Testis (tissue), 3 donors: ENCODE results near the gene PCDHGB1. TPM values are rescaled to one million over a fixed set of nuclear protein-coding genes. Genes with fewer than 3 reads are reported as not detected.

Experiments used
- DNase-seq: peaks from one replicate; pipeline ENCODE4 v3.0.0-alpha.2; 2019
- H3K27ac ChIP-seq, 2 donors: fragments of 200-600 bp; sonication (generic); one replicate each; pipeline ENCODE4 v1.5.1; 2019
- H3K27me3 ChIP-seq: fragments of 200-600 bp; sonication (generic); one replicate; pipeline ENCODE4 v1.5.1; 2019
- H3K36me3 ChIP-seq: fragments of 200-600 bp; sonication (generic); one replicate; pipeline ENCODE4 v1.5.1; 2017; ENCODE audit warnings: low read depth; ENCODE audit errors: missing control alignments
- H3K4me1 ChIP-seq: fragments of 200-600 bp; sonication (generic); one replicate; pipeline ENCODE4 v1.5.1; 2019
- H3K4me3 ChIP-seq, 2 donors: fragments of 200-600 bp; sonication (generic); one replicate each; pipeline ENCODE4 v1.5.1; 2017 to 2019
- H3K9me3 ChIP-seq: fragments of 200-600 bp; sonication (generic); one replicate; pipeline ENCODE4 v1.5.1; 2017
- POLR2A ChIP-seq: fragments of 450-650 bp; IDR thresholded peaks from one replicate; pipeline ENCODE4 v1.6.1; 2017; ENCODE audit warnings: antibody characterized with exemption, mild to moderate bottlenecking, moderate library complexity
- WGBS, 2 donors: methylation state at CpG; one replicate each; pipeline ENCODE4 v1.1.5; 2018; 5-methylcytosine and 5-hydroxymethylcytosine counted together
- intact Hi-C: fragments of 100-400 bp; cut with DNase I; formaldehyde crosslinking; loops from one replicate; pipeline ENCODE4 v1.15.1; 2023; ENCODE audit warnings: low total_unique reads
- polyA plus RNA-seq: library from polyadenylated mRNA; stranded (reverse); fragments of 350-450 nt; fragmentation: Illumina TruSeq; extraction: RNeasy Lipid Tissue Mini Kit (QIAGEN cat#74804); gene quantifications from one replicate; pipeline ENCODE4 v1.2.3, GENCODE V29; 2014; ENCODE audit warnings: low read depth, low replicate concordance; ENCODE audit not compliant: insufficient read depth
- total RNA-seq, 2 donors: library from RNA; depleted of rRNA; stranded (reverse); fragments of >200 nt; gene quantifications; one replicate each; pipeline ENCODE4 v1.2.3, GENCODE V29; 2016
- TF ChIP-seq, protein P1 (sequence below), 3 experiments: fragments of 450-650 bp in 2 of 3; fragments of 200-600 bp in 1 of 3; sonication (generic) in 1 of 3; IDR thresholded peaks; one replicate each; pipeline ENCODE4 v1.5.1; 2016 to 2019; ENCODE audit warnings: antibody characterized with exemption in 3 of 3, mild to moderate bottlenecking in 2 of 3, moderate library complexity in 1 of 3

PCDHGB1 gene
- total and polyA plus RNA-seq, 3 donors from 2014 or later: 0.92 to 16.4 (median 12.5) TPM

DNA sequence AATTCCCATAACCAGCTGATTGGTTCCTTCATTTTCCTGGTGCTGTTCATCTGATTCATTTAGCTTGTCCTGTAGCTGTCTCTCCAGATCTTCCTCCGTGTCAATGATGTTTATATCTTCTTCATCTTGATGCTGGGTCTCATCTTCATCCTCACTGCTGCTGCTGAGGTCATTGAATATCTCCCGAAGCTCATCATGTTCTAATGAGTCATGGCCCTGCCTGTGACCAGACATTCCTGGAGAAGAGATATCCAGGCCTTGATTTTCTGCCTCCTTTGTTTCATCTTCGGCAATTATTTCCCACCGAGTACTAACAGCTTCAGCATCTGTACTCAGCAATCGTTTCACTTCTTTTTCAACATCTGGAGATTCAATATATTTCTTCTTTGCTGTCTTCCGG lies 30.7 kb upstream of the PCDHGB1 start:
- Histone ChIP-seq H3K27ac (peak overlapping the region; percentile 97 to 99), H3K27me3 (no peaks in the 10 kb centered on the region), H3K4me3 (peak overlapping the region; percentile 84 to 91), H3K4me1 (no peaks in the 10 kb centered on the region), H3K36me3 (no peaks in the 10 kb centered on the region), H3K9me3 (no peaks in the 10 kb centered on the region)
- 53 to 61% methylated on average over 6 of the region's 6 CpGs for WGBS, 2 donors
- no peak for TF ChIP-seq POLR2A
- TF ChIP-seq, protein P1, sequence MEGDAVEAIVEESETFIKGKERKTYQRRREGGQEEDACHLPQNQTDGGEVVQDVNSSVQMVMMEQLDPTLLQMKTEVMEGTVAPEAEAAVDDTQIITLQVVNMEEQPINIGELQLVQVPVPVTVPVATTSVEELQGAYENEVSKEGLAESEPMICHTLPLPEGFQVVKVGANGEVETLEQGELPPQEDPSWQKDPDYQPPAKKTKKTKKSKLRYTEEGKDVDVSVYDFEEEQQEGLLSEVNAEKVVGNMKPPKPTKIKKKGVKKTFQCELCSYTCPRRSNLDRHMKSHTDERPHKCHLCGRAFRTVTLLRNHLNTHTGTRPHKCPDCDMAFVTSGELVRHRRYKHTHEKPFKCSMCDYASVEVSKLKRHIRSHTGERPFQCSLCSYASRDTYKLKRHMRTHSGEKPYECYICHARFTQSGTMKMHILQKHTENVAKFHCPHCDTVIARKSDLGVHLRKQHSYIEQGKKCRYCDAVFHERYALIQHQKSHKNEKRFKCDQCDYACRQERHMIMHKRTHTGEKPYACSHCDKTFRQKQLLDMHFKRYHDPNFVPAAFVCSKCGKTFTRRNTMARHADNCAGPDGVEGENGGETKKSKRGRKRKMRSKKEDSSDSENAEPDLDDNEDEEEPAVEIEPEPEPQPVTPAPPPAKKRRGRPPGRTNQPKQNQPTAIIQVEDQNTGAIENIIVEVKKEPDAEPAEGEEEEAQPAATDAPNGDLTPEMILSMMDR (IDR thresholded peaks at IDR 0.05): no peak
- DNase-seq: no peak
- intact Hi-C loops: no loop called here

DNA sequence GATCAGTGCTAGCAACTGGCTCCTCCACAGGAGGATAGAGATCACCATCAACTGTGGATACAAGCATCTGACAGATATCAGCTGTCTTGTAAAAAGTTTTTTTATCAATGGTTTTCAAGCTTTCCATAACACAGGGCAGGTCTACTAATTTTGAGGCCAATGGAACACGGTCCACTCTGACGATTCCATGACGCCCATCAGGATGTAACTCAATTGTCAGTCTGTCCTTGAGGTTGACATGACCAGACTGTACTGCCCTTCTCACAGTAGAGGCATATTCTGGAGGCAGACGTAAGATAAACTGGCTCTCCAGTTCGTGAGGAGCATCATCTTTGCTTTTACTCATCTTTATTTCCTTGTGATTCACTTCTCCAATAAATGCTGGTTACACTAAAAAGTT lies 30.2 kb upstream of the PCDHGB1 start:
- no peaks in the 10 kb centered on the region for H3K27me3 ChIP-seq
- intact Hi-C loops: no loop called here

DNA sequence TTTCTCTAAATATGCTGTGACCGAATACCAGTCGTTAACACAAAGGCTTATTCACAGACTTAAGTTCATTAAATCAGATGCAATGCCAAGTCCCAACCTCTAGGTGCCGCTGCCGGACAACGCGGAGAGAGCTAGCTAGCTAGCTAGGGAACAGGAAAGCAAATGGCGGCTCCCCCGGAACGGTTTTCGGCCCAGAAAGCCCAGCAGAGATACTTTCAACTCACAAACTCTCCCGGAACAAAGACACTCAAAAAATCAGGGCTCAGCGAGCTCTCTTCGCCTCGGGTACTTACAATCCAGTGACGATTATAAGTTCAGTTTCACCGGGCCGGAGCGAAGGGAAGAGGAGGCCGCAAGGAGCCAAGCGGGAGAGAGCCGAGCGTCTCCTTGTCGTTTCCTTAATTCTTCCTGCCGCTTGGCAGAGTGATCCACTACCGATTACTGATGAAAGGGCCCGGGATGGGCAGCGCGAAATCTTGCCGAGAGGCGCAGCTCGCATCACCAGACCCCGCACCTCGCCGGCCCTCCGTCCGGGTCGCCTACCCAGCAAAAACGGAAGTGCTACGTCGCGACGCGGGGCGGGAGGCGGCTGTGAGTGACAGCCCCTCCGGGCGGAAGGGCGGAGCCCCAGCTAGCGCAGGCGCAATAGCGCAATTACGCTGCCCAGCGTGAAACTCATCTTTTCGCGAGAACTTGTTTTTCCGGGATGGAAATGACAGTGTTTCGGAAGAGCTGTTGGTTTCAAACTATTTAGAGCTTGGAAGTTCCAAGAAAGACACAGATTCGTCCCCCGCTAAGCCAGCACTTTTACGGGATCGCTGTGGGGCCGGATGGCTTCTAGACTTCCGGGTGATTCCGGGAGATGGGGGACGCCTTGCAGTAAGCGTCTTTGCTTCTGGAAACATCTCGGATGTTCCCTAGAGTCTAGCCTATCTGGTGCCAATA lies 29.4 kb upstream of the PCDHGB1 start, which contains the start of gene TAF7:
TAF7 (minus strand) TSS at position 560 of the 945 bp plus-strand sequence. CDS start 740 bp downstream, outside the sequence.
- DNase-seq: peak; percentile 95
- H3K27ac ChIP-seq: peak within 1 kb of the TSS; percentile 97 to 99
- no peaks in the 10 kb centered on the region for H3K27me3 ChIP-seq
- intact Hi-C loops: no loop called here
- TF ChIP-seq POLR2A: peak; percentile 94
- TF ChIP-seq, protein P1 (IDR thresholded peaks at IDR 0.05): peak; percentile 77 to 89 (median 88)
- H3K4me1 ChIP-seq: no peaks in the 10 kb centered on the region
- WGBS, 2 donors: 1 to 2% methylated on average over 33 to 67 of the region's 67 CpGs
- H3K4me3 ChIP-seq: peak within 1 kb of the TSS; percentile 84 to 91
- H3K9me3 ChIP-seq: no peaks in the 10 kb centered on the region
- no peaks in the 10 kb centered on the region for H3K36me3 ChIP-seq

More for the DNA sequence above, 30.2 kb upstream of the PCDHGB1 start:
- H3K36me3 ChIP-seq: no peaks in the 10 kb centered on the region
- no peaks in the 10 kb centered on the region for H3K9me3 ChIP-seq
- H3K4me1 ChIP-seq: no peaks in the 10 kb centered on the region
- WGBS, 2 donors: 39 to 40% methylated on average over 5 of the region's 5 CpGs
- DNase-seq: peak; percentile 52
- peak overlapping the region; percentile 97 to 99 for H3K27ac ChIP-seq
- H3K4me3 ChIP-seq: peak overlapping the region; percentile 84 to 91
- TF ChIP-seq, protein P1 (IDR thresholded peaks at IDR 0.05): no peak
- TF ChIP-seq POLR2A: no peak

DNA sequence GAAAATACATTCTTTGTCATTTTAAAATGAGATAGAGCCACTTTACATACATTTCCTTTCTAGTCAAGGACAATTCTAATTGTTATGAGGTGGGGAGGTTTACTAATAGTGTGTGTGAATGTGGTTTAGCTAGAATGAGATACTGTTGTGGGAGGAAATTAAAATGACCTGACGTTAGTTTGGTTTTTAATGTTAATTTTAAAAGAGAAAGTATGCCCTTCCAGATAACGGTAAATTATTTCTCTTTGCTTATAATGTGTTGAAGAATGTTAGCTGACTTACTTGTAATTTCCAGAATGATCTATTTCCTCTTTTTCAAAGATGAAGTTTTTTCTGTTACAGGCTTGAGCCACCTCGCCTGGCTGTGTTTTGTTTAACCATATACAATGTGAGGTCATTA lies 27.6 kb upstream of the PCDHGB1 start:
- DNase-seq: no peak
- H3K36me3 ChIP-seq: no peaks in the 10 kb centered on the region
- H3K9me3 ChIP-seq: no peaks in the 10 kb centered on the region
- intact Hi-C loops: no loop called here
- no peak overlapping the region for H3K27ac ChIP-seq
- WGBS, 2 donors: 80 to 89% methylated on average over 3 of the region's 3 CpGs
- H3K4me3 ChIP-seq: no peak overlapping the region
- H3K27me3 ChIP-seq: no peaks in the 10 kb centered on the region
- TF ChIP-seq POLR2A: no peak
- TF ChIP-seq, protein P1 (IDR thresholded peaks at IDR 0.05): no peak
- H3K4me1 ChIP-seq: no peaks in the 10 kb centered on the region
